ENCODE data around the gene PALD1. TPM values are rescaled to one million over a fixed set of nuclear protein-coding genes. Genes with fewer than 3 reads are reported as not detected.

Gene PALD1
- total RNA-seq, 4 donors from 2014 or later, result 5.4 to 10.9 (median 9.2) TPM

DNA sequence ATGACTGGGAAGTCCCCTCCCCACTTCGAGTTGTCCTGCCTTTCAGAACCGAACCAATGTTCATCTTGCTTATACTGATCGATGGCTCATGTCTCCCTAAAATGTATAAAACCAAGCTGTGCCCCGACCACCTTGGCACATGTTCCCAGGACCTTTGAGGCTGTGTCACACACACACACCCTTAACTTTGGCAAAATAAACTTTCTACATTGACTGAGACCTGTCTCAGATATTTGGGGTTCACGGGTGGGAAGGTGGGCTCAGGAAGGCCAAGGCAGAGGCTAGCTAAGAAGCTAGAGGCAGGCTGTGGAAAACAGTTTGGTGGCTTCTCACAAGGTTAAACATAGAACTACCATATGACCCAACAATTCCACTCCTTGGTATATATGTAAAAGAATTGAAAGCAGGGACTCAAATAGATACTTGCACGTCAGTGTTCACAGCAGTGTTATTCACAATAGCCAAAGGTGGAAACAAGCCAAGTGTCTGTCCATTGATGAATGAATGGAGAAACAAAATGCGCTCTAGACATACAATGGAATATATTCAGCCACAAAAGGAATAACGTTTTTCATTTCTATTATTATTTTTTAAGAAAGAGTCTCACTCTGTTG is 108.6 kb downstream of the PALD1 start:
- H3K4me3 ChIP-seq, result no peak overlapping the region
- H3K4me1 ChIP-seq, result peaks cover 0 to 11% (median 5%) of the 10 kb centered on the region in 4 donors
- no peak for DNase-seq (ENCODE audit: low spot score in 2 of 2)
- no peak overlapping the region for H3K27ac ChIP-seq
- H3K36me3 ChIP-seq, result no peaks in the 10 kb centered on the region
- 68 to 79% methylated on average over 8 of the region's 8 CpGs for WGBS, 2 donors
- H3K27me3 ChIP-seq, result no peaks in the 10 kb centered on the region
- H3K9me3 ChIP-seq, result no peaks in the 10 kb centered on the region
- TF ChIP-seq POLR2A (IDR thresholded peaks at IDR 0.05), result no peak
- TF ChIP-seq, protein P1, sequence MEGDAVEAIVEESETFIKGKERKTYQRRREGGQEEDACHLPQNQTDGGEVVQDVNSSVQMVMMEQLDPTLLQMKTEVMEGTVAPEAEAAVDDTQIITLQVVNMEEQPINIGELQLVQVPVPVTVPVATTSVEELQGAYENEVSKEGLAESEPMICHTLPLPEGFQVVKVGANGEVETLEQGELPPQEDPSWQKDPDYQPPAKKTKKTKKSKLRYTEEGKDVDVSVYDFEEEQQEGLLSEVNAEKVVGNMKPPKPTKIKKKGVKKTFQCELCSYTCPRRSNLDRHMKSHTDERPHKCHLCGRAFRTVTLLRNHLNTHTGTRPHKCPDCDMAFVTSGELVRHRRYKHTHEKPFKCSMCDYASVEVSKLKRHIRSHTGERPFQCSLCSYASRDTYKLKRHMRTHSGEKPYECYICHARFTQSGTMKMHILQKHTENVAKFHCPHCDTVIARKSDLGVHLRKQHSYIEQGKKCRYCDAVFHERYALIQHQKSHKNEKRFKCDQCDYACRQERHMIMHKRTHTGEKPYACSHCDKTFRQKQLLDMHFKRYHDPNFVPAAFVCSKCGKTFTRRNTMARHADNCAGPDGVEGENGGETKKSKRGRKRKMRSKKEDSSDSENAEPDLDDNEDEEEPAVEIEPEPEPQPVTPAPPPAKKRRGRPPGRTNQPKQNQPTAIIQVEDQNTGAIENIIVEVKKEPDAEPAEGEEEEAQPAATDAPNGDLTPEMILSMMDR (IDR thresholded peaks at IDR 0.05), result no peak
- TF ChIP-seq EP300 (IDR thresholded peaks at IDR 0.05), result no peak

DNA sequence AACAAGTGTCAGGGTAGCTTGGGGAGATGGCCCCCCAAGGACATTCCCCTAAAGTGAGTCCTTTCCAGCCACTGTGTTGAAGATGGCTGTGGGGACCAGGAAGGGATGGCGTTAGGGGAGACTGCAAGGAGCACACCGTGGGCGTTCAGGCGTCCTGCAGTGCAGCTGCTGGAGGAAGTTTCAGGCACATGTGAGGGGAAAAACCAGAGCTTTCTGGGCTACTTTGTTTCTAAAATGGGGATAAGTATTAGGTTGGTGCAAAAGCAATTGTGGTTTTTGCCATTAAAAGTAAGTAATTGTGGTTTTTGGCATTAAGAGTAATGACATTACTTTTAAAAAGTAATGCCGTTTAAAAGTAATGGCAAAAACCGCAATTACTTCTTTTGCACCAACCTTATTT is 109.7 kb downstream of the PALD1 start:
- Histone ChIP-seq H3K36me3 (no peaks in the 10 kb centered on the region), H3K27me3 (no peaks in the 10 kb centered on the region), H3K4me1 (peaks cover 0 to 11% (median 5%) of the 10 kb centered on the region in 4 donors), H3K9me3 (no peaks in the 10 kb centered on the region), H3K4me3 (no peak overlapping the region), H3K27ac (no peak overlapping the region)
- no peak for DNase-seq (ENCODE audit: low spot score in 2 of 2)
- 54 to 58% methylated on average over 6 of the region's 6 CpGs for WGBS, 2 donors
- TF ChIP-seq POLR2A (IDR thresholded peaks at IDR 0.05), result no peak
- no peak for TF ChIP-seq EP300 (IDR thresholded peaks at IDR 0.05)
- TF ChIP-seq, protein P1 (IDR thresholded peaks at IDR 0.05), result no peak

DNA sequence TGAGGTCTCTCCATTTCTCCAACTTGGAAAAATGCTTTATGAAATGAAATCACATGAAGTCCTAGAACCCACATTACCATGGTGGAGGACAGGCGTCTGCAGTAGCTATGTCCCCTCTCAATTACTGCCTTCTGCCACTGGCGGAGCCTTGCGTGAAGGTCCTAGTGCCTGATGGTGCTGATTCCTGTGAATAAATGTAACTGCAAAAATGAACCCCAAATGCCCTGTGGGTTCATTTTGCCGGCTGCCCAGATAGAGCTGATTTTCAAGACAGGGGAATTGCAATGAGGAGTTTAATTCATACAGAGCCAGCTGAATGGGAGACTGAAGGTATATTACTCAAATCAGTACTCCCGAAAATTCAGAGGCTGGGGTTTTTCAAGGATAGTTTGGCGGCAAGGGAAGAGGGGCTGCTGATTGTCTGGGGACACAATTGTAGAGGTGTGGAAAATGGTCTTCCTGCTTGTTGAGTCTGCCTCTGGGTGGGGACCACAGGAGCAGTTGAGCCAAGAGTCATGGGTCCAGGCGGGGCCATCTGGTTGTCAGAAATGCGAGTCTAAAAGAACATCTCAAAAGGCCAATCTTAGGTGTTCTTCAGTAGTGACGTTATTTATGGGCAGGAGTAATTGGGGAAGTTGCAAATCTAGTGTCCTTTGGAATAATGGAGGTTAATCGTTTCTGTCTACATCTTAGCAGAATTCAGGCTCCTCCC is 110.4 kb downstream of the PALD1 start:
- no peak for TF ChIP-seq EP300 (IDR thresholded peaks at IDR 0.05)
- TF ChIP-seq, protein P1 (IDR thresholded peaks at IDR 0.05), result no peak
- no peak for TF ChIP-seq POLR2A (IDR thresholded peaks at IDR 0.05)
- H3K9me3 ChIP-seq, result no peaks in the 10 kb centered on the region
- WGBS, 2 donors, result 67 to 70% methylated on average over 9 of the region's 10 CpGs
- H3K36me3 ChIP-seq, result no peaks in the 10 kb centered on the region
- peaks cover 0 to 11% (median 5%) of the 10 kb centered on the region in 4 donors for H3K4me1 ChIP-seq
- H3K27me3 ChIP-seq, result no peaks in the 10 kb centered on the region
- H3K27ac ChIP-seq, result no peak overlapping the region
- H3K4me3 ChIP-seq, result no peak overlapping the region
- no peak for DNase-seq (ENCODE audit: low spot score in 2 of 2)

DNA sequence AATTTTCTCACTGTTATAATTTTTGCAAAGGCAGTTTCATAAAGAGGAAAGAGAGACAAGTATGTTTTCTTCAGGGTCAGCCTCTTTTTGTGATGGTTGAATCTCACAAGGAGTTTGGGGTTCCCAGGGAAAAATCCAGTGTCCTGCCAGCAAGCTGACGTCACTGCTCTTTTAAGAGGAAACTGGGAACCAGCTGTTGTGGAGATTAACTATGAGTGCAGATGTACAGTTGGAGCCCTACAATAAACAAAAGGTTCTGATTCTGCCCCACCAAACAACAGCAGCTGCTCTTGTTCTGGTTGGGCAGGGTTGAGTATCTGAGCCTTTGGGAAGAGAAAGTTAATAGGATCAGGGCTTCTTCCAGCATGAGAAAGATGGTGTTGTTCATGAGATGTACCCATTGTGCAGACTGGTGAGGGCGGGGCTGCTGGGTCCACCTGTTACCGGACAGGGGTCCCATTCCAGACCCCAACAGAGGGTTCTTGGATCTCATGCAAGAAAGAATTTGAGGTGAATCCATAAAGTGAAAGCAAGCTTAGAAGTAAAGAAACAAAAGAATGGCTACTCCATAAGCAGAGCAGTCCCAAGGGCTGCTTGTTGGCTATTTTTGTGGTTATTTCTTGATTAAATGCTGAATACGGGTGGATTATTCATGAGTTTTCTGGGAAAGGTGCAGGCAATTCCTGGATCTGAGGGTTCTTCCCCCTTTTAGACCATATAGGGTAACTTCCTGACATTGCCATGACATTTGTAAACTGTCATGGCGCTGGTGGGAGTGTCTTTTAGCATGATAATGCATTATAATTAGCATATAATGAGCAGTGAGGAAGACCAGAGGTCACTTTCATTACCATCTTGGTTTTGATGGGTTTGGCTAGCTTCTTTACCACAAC is 111.4 kb downstream of the PALD1 start:
- Histone ChIP-seq H3K27ac (no peak overlapping the region), H3K27me3 (no peaks in the 10 kb centered on the region), H3K36me3 (no peaks in the 10 kb centered on the region), H3K4me3 (no peak overlapping the region), H3K4me1 (peaks cover 0 to 5% (median 2%) of the 10 kb centered on the region in 4 donors), H3K9me3 (no peaks in the 10 kb centered on the region)
- no peak for DNase-seq (ENCODE audit: low spot score in 2 of 2)
- TF ChIP-seq EP300 (IDR thresholded peaks at IDR 0.05) (no peak), POLR2A (IDR thresholded peaks at IDR 0.05) (no peak)
- TF ChIP-seq, protein P1 (IDR thresholded peaks at IDR 0.05), result no peak
- WGBS, 2 donors, result 62 to 66% methylated on average over 5 of the region's 5 CpGs

Measured in tibial nerve (tissue), 4 donors.